Activated CD8-positive, alpha-beta memory T cell treated with anti-CD3 and anti-CD28 coated beads, Interleukin-2, amount 50 U/mL, for 1 hour (primary cell): ENCODE data around the gene CTSE.
"Not testable (repeated sequence)": the region's sequence is repeated elsewhere in the genome, so short reads cannot be mapped to it uniquely, and the experiment has no call there.

Experiments used
- DNase-seq: peaks from one replicate; pipeline ENCODE4 v3.0.0-alpha.2; 2020; ENCODE audit errors: extremely low read depth

CTSE gene

DNA sequence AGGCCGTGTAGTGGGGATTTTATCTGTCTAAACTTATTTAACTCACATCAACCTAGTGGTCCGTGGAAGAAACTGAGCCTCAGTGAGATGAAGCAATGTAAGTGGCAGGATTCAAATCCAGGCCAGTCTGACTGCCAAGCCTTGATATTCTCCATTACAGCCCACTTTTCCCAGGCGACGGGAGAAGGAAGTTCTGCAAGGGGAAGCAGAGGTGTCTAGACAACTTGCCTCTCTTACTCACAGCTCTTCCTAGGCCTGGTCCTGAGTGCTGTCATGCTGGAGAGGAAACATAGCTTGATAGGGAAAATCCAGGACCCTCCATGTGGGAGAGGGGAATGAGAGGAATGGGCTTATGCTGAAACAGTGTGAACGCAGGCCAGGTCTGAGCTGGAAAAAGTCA is 9.1 kb downstream of the CTSE start:
- no peak for DNase-seq

DNA sequence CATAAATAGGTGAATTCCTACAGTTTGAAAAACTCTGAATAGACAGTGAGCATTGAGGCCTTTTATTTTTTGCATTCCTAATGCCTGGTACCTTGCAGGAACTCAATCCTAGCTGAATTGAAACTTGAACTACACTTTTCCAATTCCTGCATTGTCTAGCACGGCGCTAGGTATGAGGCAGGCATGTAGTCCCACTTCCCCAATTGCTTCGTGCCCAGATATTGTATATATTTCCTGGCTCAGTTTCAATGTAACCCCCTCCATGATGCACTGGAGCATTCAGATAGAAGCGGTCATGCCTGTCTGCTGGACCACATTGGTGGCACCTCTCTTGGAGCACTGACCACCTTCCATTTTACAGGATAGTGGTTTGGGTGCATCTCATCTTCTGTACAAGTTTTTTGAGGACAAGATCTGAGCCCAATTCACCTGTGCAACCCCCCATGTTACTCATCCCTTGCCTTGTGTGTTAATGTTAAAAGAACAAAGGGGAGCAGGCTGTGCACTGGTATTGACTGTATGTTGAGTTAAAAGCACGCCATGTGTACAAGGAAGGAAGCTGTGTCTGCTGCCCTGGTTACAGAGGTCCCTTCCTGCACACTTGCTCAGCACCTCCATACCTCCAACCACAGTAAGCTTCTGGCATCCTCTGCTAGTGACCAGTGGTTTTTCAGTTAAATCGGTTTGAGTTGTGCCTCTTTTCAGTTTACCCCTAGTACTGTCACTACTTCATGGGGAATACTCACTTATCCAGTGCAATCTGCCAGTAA is 10.5 kb downstream of the CTSE start:
- no peak for DNase-seq

DNA sequence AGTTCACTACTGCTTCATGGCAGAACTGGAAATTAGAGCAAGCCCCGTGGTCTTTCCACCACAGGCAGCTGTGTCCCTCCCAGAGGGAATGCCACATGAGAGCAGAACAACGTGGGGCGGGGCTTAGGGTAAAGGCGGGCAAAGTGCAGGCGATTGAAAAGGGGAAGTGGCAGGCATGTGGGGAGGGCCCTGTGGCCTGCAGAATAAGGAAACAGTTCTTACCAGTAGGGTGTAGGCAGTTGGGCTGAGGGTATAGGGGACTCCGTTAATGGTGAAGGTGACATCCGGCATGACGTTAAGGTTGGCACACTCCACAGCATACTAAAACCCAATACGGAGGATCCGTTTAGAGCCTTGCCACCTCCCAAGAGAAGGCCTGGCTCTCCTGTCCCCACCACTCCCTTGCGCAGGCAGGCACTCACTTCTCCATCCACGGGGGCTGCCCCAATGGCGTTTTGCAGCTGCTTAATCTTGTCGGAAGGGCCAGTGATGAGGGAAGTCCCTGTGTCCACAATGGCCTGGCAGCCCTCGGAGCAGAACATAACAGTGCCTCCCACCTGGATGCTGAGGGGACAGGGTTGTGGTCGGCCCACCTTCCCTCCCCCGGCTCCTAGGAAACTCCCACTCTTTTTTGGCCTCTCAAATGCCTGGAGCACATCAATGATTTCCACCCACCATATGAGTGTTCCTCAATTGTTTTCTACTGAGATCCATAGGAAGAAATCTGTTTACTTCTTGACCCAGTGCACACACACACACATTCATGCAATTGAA is 11.4 kb downstream of the CTSE start:
- DNase-seq = no peak

DNA sequence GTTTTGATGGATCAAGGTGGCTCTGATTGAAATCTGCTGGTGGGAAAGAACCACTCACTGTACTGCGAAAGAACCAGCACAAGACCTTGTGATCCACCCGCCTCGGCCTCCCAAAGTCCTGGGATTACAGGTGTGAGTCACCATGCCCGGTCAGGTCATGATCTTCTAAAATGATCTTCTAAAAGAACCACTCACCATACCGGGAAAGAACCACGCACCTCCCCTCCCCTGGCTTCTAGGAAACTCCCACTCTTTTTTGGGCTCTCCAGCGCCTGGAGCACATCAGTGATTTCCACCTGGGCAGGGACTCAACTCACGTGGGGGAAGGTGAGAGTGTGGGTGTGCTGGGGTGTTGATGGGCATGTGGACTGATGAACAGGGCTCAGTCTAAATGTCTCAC is 12.6 kb downstream of the CTSE start:
- no peak for DNase-seq

DNA sequence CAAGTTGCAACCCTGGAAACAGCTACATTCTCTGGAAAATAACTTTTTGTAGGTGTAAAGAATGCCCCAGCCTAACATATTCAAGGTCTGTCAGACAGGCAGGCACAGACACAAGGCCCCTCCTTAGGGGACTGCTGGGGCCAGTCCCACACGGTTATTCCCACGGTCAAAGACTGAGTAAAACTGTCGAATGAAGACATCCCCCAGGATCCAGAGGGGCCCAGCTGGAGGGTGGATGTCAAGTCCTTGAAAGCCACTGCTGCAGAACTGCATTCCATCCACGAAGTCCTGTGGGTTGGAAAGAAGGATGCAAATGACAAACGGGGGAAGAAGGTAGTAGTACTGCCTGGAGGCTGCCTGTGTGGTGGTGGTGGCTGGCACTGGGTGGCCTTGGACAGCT is 13.6 kb downstream of the CTSE start:
- no peak for DNase-seq

DNA sequence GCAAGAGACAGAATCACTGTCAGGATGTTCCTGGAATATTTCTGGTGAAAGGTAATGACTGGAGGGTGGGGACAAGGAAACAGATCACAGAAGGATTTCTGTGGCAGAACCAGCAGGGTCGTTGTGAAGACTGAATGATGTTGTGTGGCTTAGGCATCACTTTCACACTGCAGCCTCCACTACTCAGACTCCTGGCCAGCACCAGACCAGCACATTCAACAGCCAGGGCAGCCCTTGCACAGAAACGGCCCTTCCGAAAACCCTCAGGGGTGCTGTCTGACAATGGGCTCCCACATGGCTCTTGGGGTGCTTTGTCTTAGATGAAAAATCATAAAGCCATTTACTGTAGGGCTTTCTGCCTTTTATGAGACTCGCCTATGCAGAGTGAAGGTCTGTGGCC is 16.7 kb downstream of the CTSE start:
- DNase-seq = no peak

DNA sequence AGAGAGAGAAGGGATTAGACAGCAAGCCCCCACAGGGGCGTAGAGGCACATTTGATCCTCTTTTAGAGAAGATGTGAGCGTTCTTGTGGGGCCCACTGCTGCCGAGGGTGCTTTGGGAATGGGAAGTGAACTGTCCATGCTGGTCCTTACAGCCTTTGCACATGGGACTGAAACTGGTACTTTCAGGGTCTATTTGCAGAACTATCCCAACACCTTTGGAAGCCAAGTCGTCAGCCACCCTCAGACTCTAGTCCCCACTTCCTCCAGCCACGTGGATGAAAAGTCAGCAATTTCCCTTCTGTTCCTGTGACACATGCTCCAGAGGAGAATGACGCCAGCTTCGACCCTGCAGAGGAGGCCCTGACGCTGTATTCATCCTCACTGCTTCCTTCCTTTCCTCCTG is 17.9 kb downstream of the CTSE start:
- no peak for DNase-seq

DNA sequence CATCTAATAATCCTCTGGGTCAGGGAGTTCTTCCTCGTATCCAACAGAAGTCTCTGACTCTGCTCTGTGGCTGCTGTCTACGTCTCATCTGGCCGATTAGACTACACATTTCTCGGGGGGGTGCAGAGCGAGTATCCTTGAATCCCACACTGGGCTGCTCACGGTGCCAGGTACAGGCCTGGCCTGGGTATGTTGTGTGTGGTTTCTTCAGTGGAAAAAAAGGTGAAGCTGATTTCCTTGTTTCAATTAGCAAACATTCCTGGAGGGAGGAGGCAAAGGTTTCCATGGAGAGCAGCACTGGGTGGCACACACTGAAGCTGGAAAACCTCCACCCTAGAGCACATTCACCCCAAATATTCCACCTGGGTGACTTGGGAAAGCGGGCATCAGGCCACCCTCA is 18.5 kb downstream of the CTSE start:
- no peak for DNase-seq

DNA sequence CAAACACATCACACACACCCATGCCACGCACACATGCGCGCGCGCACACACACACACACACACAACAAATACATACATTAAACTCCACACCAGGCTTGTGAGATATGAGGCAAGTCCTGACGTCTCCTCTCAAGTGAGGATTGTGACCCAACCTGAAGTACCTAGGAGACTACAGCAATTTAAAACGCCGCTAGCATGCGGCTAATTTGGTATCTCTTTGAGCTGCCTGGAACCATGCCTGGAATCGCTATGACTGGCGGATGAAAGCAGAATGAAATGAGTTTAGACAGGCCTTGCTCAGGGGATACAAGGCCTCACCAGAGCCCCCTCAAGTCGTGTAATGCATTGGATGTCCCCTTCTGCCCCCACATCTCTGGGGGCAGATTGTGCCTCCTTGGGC is 18.9 kb downstream of the CTSE start:
- no peak for DNase-seq

DNA sequence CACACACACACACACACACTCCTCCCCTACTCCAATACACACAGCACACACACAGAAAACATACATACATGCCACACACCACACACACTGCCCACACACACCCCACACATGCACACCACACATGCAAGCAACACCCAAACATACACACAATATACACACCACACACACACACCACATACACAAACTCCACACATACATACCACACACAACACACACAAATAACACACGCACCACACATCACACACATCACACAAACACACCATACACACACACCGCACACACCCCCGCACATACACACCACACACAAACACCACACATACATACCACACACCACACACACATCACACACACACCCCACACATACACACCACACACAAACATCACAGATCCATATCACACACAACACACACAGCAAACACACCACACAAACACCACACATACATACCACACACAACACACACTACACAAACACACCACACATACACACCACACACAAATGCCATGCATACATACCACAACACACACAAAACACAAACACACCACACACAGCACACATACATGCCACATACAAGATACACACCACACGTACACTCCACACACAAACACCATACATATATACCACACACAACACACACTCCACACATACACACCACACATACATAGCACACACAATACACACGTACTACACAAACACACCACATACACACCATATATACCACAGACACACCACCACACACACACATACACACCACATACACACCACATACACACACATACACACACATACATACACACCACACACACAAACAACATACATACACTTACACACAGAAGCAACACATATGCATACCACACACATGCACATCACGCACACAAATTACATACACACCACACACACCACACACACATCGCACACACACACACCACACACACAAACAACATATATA is 19.6 kb downstream of the CTSE start:
- DNase-seq = no peak

DNA sequence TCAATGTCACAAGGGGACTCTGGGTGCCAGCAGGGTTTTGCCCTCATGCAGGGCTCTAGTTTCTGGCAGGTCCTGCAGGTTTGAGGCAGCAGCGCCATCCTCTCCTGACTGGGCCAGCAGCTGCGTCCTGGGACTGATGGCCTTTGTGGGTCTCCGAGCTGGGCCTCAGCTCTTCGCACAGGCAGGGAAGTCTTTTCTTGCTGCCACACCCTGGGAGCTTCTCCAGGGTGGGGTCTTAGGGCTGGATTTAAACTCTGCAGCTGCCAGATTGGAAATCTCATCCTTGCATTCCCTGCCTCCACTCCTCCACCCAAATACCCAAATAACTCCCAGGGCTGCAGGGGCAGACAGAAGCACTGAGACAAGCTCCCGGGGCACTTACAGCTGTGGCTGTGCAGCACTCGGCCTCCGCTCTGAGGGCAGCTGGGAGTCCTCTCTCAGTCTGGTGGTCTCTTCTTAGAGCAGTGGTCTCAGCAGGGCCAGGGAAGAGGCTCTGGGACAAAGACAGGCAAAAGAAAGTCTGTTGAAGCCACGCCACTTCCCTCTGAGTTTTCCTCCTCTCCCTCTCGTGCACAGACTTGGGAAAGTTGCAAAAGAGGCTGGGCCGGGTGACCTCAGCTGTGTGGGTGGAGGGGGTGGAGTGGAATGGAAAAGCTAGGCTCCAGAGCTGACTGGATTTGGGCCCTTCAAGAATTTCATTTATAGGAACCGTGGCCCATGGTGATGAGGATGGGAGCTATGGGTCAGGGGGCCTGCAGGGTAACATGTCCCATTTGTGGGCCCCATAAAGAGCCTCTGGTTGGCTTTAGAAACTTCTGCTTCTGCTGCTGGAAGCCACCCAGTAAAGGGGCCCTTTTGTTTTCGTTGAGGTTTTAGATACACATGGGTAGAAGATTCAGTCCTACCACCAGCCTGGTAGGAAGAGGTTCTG is 20.6 kb downstream of the CTSE start, which contains the start of gene RAB7B:
Gene RAB7B (minus strand): TSS at position 525 of the 931 bp plus-strand sequence. CDS start 9,260 bp downstream, outside the sequence.
- no peak for DNase-seq

DNA sequence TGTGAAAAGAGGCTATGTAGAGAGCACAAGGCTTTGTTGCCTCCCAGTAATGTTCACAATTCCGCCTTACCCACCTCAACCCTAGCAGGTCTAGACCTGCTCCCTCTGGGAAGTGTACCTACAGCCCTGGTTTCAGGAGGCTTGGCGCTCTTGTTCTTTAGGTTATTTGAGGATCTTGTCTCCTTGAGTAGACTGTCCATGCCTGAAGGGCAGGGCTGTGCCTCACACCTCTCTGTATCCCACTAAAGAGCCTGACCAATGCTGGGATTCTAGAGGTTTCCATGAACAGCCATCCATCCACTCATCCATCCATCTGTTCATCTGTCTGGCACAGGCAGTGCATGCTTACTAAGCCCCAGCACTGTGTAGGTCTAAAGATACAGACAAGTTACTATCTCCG is 21.5 kb downstream of the CTSE start:
- no peak for DNase-seq

DNA sequence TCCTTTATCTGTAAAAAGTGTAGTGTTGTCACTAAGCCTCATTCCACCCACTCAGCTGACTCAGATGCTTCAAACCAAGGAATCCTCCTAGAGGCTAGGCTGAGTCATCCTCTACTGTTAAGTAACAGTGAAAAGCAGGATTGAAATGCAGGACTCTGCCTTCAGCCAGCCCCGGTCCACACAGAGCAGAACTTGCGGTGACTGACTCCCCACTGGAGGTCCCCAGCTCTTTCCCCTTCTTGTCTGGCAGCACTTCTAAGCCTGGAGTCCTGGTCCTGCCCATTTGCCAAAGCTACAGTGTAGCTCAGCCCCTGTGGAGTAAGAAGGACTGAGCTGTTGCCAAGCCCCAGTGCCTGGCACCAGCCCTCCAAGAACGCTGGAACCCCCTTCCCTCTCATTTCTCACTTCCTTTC is 22.2 kb downstream of the CTSE start:
- DNase-seq = no peak

DNA sequence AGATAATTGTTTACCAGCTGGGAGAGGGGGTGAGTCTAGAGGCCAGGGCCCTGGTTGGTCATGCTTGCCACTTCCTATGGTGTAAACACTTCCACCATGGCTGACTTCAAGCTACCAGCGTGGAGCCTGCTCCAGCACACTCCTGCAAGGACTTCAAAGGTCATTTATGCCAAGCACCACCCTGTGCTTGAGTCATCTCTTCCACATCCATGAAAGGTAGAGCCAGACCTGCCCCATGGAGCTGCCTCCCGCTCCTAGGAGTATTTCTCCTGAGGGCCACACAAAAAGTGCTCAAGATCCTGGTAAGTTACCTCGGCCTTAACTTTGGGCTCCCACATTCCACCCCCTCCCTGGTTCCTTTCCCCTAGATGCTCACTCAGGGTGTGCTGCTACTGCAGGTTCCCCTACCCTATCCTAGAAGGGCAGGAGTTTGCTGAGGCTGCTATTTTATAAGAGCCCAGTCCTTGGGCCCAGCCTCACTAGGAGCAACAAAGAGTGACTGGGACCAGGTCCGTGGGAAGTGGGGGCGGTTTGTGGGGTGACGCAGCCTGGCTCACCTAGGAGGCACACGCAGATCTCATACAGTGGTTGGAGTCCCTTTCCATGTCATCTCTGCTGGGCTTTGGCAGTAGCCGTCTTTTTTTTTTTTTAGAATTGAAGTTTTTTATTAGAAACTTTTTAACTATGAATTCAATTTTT is 22.9 kb downstream of the CTSE start:
- DNase-seq = no peak

DNA sequence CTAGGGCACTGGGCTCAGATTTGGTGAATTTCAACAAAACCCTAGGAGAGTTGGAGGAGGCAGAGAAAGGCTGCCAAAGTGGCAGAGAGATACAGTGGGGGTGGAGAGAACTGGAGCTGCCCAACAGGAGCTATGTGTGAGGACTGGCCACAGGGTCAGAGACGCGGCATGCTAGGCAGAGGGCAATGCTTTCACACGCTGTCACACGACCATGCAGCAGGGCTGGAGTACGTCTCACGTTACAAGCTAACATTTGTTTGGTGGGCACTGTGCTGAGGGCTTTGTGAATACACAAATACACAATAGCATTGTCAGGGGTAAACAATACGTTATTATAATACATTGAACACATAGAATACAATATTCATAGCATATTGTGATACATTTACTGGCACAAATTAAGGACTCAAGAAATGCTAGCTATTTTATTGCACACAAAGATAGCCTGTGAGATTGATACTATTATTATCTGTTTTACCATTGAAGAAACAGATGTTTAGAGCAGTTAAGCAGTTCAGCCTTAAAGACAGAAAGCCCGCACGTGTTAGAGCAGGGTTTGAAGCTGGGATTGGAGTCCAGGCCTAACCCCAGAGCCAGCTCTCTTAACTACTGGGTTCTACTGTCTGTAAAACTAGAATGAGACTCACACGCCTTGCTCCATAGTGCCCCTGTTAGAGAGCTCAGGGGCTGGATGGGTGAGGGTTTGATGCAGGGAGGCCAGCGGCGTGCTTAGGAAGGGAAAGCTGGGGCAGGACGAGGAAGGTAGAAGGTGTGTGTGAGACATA is 25.0 kb downstream of the CTSE start:
- no peak for DNase-seq

DNA sequence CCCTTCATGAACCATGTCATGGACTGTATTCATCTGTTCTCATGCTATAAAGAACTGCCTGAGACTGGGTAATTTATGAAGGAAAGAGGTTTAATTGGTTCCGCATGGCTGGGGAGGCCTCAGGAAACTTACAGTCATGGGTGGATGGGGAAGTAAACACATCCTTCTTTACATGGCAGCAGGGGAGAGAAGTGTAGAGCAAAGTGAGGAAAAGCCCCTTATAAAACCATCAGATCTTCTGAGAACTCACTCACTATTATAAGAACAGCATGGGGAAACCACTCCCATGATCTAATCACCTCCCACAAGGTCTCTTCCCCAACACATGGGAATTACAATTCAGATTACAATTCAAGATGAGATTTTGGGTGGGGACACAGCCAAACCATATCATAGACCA is 27.1 kb downstream of the CTSE start:
- not testable (repeated sequence) for DNase-seq

DNA sequence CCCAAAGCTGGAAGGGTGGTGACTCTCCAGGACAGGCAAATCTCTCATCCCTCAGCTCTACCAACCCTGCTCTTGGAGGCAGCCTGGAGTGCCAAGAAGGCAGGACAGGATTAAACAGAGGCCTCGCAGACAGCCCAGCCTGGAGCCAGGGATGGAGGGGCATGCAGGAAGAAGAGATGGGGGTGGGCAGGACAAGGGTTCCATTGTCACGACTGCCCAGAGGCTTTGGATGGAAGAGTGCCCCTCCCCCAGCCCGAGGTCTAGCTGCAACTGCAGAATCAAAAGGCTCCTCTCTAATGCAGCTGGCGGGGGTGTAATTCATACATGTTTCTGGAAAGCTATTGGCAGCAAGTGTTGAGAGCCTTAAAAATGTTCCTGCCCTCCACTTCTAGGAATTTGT is 29.3 kb downstream of the CTSE start:
- no peak for DNase-seq

DNA sequence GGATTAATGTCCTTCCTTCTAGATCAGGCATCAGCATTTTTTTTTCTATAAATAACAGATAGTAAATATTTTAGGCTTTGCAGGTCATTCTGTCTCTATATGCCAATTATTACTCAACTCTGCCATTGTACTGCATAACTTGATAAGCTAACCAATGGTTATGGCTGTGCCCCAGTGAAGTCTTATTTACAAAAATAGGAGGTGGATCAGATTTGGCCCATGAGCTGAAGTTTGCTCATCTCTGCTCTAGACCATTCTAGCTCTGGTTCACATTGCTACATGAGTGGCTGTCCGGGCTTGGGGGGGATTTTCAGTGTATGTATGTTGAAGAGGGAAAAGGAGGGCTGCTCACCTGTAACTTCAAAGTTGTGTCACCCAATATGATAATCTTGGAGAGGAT is 30.6 kb downstream of the CTSE start:
- DNase-seq = no peak

DNA sequence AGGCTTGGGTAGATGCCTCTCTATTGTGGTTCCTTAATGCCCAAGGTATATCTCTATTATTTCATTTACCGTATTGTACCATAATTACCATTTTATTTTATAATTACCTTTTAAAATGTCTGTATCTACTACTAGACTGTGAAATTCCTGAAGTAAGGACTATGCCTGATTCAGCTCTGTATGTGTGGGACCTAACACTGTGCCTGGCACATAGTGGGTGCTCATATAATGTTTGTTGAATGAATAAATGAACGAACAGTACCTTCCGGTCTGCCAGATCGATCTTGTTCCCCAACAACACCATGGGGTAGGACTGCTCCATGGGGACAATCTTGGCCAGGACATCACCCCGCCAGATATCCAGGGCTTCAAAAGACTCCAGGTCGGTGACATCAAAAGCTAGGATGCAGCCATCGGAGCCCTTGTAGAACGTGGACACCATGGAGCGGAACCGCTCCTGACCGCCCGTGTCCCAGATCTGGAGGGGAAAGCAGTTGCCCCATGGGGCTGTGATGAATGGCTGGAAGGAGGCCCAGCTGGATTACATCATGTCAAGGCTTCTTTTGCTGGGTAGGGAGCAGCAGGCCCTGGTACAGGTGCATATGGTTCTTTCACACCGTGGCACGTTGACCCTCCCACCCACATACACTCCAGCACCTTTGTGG is 31.3 kb downstream of the CTSE start:
- DNase-seq = no peak
